Bronchial epithelial cell (primary cell): ENCODE results near the gene PHC2. TPM values are rescaled to one million over a fixed set of nuclear protein-coding genes. Genes with fewer than 3 reads are reported as not detected.

Experiments
- DNase-seq: peaks from one replicate; pipeline ENCODE4 v3.0.0-alpha.2; 2010; ENCODE audit warnings: low read depth
- FAIRE-seq: peaks from 2 replicates; lab custom pipeline; 2011; peaks lifted over from hg19 to GRCh38; lab: Jason Lieb, UNC
- H3K27me3 ChIP-seq: 2 replicates; pipeline ENCODE4 v1.5.1; 2011; ENCODE audit warnings: low read length; ENCODE audit not compliant: control insufficient read depth, insufficient read depth
- H3K36me3 ChIP-seq: 2 replicates; pipeline ENCODE4 v1.5.1; 2011; ENCODE audit warnings: low read length; ENCODE audit not compliant: control insufficient read depth, insufficient read depth
- H3K4me3 ChIP-seq: 2 replicates; pipeline ENCODE4 v1.5.1; 2011; ENCODE audit warnings: mild to moderate bottlenecking, low read depth, low read length, control low read depth
- CTCF ChIP-seq: IDR thresholded peaks from 2 replicates; pipeline ENCODE4 v1.5.1; 2011; ENCODE audit warnings: mild to moderate bottlenecking, moderate library complexity, low read length, control low read depth, inconsistent platforms; ENCODE audit not compliant: insufficient read depth, severe bottlenecking
- total RNA-seq: library from RNA; depleted of rRNA; stranded (reverse); fragments of >200 nt; gene quantifications from 2 replicates; pipeline ENCODE4 v1.2.1, GENCODE V29; 2014

The PHC2 gene
- total RNA-seq, 1 donor from 2014 or later = 32.1 TPM

DNA sequence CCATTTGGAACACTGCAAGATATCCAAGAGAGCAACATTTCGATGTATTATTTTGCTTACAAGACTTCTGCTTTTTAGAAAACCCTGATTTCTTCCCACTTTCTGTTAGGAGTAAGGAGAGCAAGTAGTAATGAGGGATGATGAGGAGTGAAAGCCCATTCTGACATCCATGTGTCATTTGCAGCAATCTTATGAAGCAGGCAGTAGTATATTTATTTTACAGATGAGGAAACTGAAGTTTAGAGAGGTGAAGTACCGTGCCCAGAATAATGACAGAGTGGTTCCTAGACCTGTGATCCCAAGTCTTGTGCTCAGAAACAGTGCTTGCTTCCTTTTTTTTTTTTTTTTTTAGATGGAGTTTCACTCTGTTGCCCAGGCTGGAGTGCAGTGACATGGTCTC, 34.4 kb upstream of the PHC2 start:
- no peak for FAIRE-seq
- TF ChIP-seq CTCF = no peak
- Histone ChIP-seq H3K27me3 (no peaks in the 10 kb centered on the region), H3K36me3 (no peaks in the 10 kb centered on the region), H3K4me3 (no peak overlapping the region)
- no peak for DNase-seq

DNA sequence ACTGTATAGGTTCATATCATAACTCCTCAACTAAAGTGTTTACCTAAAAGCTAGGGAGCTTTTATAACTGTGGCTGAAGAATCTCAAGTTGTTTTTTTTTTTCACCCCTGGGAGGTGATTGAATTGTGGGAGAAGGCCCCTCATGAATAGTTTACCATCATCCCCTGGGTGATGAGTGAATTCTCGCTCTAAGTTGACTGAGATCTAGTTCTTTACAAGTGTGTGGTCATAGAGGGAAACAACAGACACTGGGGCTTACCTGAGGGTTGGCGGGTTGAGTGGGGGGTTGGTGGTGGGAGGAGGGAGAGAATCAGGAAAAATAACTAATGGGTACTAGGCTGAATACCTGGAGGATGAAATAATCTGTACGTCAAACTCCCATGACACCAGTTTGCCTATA, 33.7 kb upstream of the PHC2 start:
- FAIRE-seq = no peak
- TF ChIP-seq CTCF = no peak

GRCh38 chr1:33462405-33463164, 31.7 kb upstream of the PHC2 start:
- DNase-seq (no peak), FAIRE-seq (no peak)
- Histone ChIP-seq H3K36me3 (no peaks in the 10 kb centered on the region), H3K27me3 (no peaks in the 10 kb centered on the region), H3K4me3 (no peak overlapping the region)
- TF ChIP-seq CTCF = no peak

More for the DNA sequence above, 33.7 kb upstream of the PHC2 start:
- no peak for DNase-seq
- H3K27me3 ChIP-seq = no peaks in the 10 kb centered on the region
- H3K36me3 ChIP-seq = no peaks in the 10 kb centered on the region
- H3K4me3 ChIP-seq = no peak overlapping the region

DNA sequence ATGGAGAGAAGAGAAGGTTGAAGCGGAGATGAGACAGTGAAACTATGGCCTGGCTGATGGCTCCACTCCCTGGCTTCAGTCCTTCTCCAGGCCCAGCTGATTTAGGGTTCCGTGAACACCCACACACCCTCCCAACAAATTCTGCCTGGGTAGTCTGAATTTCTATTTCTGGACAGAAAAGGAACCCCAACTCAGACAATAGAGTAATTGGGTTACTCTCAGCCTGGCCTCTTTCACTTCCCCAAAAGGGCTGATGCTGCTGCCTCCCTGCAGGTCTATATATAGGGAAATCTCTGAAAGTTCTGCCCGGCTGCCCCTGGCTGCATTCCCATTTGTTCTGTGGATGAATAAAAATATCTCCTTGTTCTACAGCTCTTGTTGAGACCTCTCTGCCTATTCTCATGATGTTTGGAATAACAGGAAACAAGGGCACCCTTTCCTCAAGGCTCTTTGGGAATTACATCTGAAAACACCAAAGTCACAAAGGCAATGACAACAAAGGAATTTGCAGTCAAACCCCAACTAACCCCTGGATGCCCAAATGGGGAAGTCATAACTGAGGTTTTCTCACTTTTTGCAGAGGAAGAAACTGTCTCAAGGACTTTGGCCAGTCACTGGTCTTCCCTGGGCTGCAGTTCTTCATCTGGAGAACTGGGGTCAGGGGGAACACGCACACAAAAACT, 30.2 kb upstream of the PHC2 start:
- H3K27me3 ChIP-seq = no peaks in the 10 kb centered on the region
- TF ChIP-seq CTCF = no peak
- no peaks in the 10 kb centered on the region for H3K36me3 ChIP-seq
- no peak overlapping the region for H3K4me3 ChIP-seq
- no peak for DNase-seq
- peak; percentile 23 for FAIRE-seq

DNA sequence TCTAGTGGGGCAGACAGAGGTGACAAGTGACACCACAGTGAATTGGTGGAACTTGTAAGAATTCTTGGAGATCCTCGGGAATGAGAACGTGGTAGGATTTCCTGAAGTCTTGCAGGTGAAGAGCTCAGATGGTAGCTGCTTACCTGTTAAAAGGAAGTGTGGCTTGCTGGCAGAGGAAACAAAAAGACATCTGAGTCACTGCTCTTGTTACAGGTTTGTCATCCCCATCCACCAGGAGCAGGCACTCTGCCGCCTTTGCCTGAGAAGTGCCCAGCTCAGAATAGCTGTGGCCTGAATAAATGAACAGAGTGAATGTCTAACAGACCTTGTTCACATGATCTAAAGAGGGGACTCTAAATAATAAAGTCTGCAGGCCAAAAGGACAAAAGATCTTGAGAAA, 29.2 kb upstream of the PHC2 start:
- peak; percentile 77 for DNase-seq
- FAIRE-seq = peak; percentile 93
- H3K36me3 ChIP-seq = no peaks in the 10 kb centered on the region
- TF ChIP-seq CTCF = no peak
- no peaks in the 10 kb centered on the region for H3K27me3 ChIP-seq
- no peak overlapping the region for H3K4me3 ChIP-seq

GRCh38 chr1:33459691-33460090, 28.8 kb upstream of the PHC2 start:
- H3K4me3 ChIP-seq = no peak overlapping the region
- H3K27me3 ChIP-seq = no peaks in the 10 kb centered on the region
- no peak for TF ChIP-seq CTCF
- no peaks in the 10 kb centered on the region for H3K36me3 ChIP-seq
- DNase-seq (peak; percentile 21), FAIRE-seq (no peak)
